GM19035 (cell line): ENCODE data around the gene PTPRR.

Source experiments
- ATAC-seq: cut with Tn5 transposase; IDR thresholded peaks from one replicate; pipeline ENCODE4 v1.9.1; 2021; ENCODE audit not compliant: unreplicated experiment

Gene PTPRR

GRCh38 chr12:70910666-70911065 lies 9.9 kb downstream of the PTPRR start:
- no peak for ATAC-seq

GRCh38 chr12:70908978-70909377 lies 11.6 kb downstream of the PTPRR start:
- no peak for ATAC-seq

- no peak for ATAC-seq
Observed at GRCh38 chr12:70907412-70907811, 13.1 kb downstream of the PTPRR start.

GRCh38 chr12:70895956-70896355 lies 24.6 kb downstream of the PTPRR start:
- no peak for ATAC-seq

- ATAC-seq: no peak
Observed at GRCh38 chr12:70892593-70892992, 27.9 kb downstream of the PTPRR start.

- ATAC-seq: no peak
Observed at GRCh38 chr12:70890895-70891832, 29.4 kb downstream of the PTPRR start.

GRCh38 chr12:70885956-70886355 lies 34.6 kb downstream of the PTPRR start:
- no peak for ATAC-seq

- no peak for ATAC-seq
Observed at GRCh38 chr12:70883855-70884254, 36.7 kb downstream of the PTPRR start.

GRCh38 chr12:70880744-70881143 lies 39.8 kb downstream of the PTPRR start:
- no peak for ATAC-seq

- no peak for ATAC-seq
Observed at GRCh38 chr12:70876952-70877351, 43.6 kb downstream of the PTPRR start.

GRCh38 chr12:70875628-70876027 lies 44.9 kb downstream of the PTPRR start:
- ATAC-seq: no peak

GRCh38 chr12:70854881-70855568 lies 65.5 kb downstream of the PTPRR start:
- no peak for ATAC-seq

GRCh38 chr12:70854138-70854537 lies 66.4 kb downstream of the PTPRR start:
- ATAC-seq: no peak

GRCh38 chr12:70853326-70853725 lies 67.2 kb downstream of the PTPRR start:
- ATAC-seq: no peak

GRCh38 chr12:70852416-70853150 lies 68.0 kb downstream of the PTPRR start:
- ATAC-seq: no peak

- no peak for ATAC-seq
Observed at GRCh38 chr12:70849265-70849960, 71.1 kb downstream of the PTPRR start.

GRCh38 chr12:70847871-70848270 lies 72.7 kb downstream of the PTPRR start:
- no peak for ATAC-seq

GRCh38 chr12:70845268-70845667 lies 75.3 kb downstream of the PTPRR start:
- no peak for ATAC-seq

GRCh38 chr12:70843363-70843762 lies 77.2 kb downstream of the PTPRR start:
- ATAC-seq: no peak

GRCh38 chr12:70842942-70843341 lies 77.6 kb downstream of the PTPRR start:
- no peak for ATAC-seq

- ATAC-seq: no peak
Observed at GRCh38 chr12:70842136-70842535, 78.4 kb downstream of the PTPRR start.
